MM.1S (cell line): ENCODE measurements around the gene TIGD4.

Experiments
- DNase-seq: peaks from one replicate; pipeline ENCODE4 v3.0.0-alpha.2; 2015
- H2AFZ ChIP-seq: fragments of 300-600 bp; sonication (generic); 2 replicates; pipeline ENCODE4 v1.6.0; 2016; ENCODE audit warnings: antibody characterized with exemption, low read length
- H3F3A ChIP-seq: fragments of 300-600 bp; sonication (generic); 2 replicates; pipeline ENCODE4 v1.6.1; 2016; ENCODE audit warnings: mild to moderate bottlenecking, antibody characterized with exemption, low read length, moderate library complexity, mixed read lengths; ENCODE audit not compliant: insufficient read depth
- H3K27ac ChIP-seq: fragments of 300-600 bp; sonication (generic); 2 replicates; pipeline ENCODE4 v1.5.1; 2016; ENCODE audit warnings: mild to moderate bottlenecking, low read length
- H3K27me3 ChIP-seq: fragments of 300-600 bp; sonication (generic); replicated peaks from 2 replicates; pipeline ENCODE4 v1.6.0; 2016; ENCODE audit warnings: low read length; ENCODE audit not compliant: insufficient read depth
- H3K36me3 ChIP-seq: fragments of 300-600 bp; sonication (generic); replicated peaks from 2 replicates; pipeline ENCODE4 v1.6.1; 2016; ENCODE audit warnings: mild to moderate bottlenecking, low read length, mixed read lengths; ENCODE audit not compliant: insufficient read depth
- H3K4me1 ChIP-seq: fragments of 300-600 bp; sonication (generic); 2 replicates; pipeline ENCODE4 v1.6.1; 2016; ENCODE audit warnings: low read length, mixed read lengths
- H3K4me2 ChIP-seq: fragments of 300-600 bp; sonication (generic); 2 replicates; pipeline ENCODE4 v1.6.0; 2016; ENCODE audit warnings: low read depth, low read length
- H3K4me3 ChIP-seq: fragments of 300-600 bp; sonication (generic); 2 replicates; pipeline ENCODE4 v1.5.1; 2016; ENCODE audit warnings: low read length, mixed read lengths
- H3K79me2 ChIP-seq: fragments of 300-600 bp; sonication (generic); 2 replicates; pipeline ENCODE4 v1.6.1; 2016; ENCODE audit warnings: mixed run types, low read length, mixed read lengths
- H3K9ac ChIP-seq: fragments of 300-600 bp; sonication (generic); 2 replicates; pipeline ENCODE4 v1.6.1; 2016; ENCODE audit warnings: low read length, mixed read lengths
- H3K9me2 ChIP-seq: fragments of 300-600 bp; sonication (generic); replicated peaks from 2 replicates; pipeline ENCODE4 v1.6.1; 2016; ENCODE audit warnings: mild to moderate bottlenecking, low read length, mixed read lengths; ENCODE audit not compliant: insufficient read depth
- H3K9me3 ChIP-seq: fragments of 300-600 bp; sonication (generic); replicated peaks from 2 replicates; pipeline ENCODE4 v1.6.1; 2016; ENCODE audit warnings: mild to moderate bottlenecking, low read length, mixed read lengths; ENCODE audit not compliant: insufficient read depth
- H4K20me1 ChIP-seq: fragments of 300-600 bp; sonication (generic); 2 replicates; pipeline ENCODE4 v1.6.1; 2016; ENCODE audit warnings: mild to moderate bottlenecking, low read length, moderate library complexity, mixed read lengths; ENCODE audit not compliant: insufficient read depth
- EZH2 ChIP-seq: fragments of 300-600 bp; sonication (generic); optimal IDR thresholded peaks from 2 replicates; pipeline ENCODE3; 2017; ENCODE audit warnings: low read depth, mild to moderate bottlenecking, antibody characterized with exemption, low read length, mixed read lengths
- EZH2phosphoT487 ChIP-seq: fragments of 300-600 bp; sonication (generic); IDR thresholded peaks from 2 replicates; pipeline ENCODE4 v1.6.1; 2018; ENCODE audit warnings: antibody characterized with exemption, low read length
- TF ChIP-seq, protein P1 (sequence below): fragments of 300-600 bp; sonication (generic); IDR thresholded peaks from 2 replicates; pipeline ENCODE4 v1.5.1; 2016; ENCODE audit warnings: antibody characterized with exemption, low read length, mixed read lengths

Gene TIGD4

DNA sequence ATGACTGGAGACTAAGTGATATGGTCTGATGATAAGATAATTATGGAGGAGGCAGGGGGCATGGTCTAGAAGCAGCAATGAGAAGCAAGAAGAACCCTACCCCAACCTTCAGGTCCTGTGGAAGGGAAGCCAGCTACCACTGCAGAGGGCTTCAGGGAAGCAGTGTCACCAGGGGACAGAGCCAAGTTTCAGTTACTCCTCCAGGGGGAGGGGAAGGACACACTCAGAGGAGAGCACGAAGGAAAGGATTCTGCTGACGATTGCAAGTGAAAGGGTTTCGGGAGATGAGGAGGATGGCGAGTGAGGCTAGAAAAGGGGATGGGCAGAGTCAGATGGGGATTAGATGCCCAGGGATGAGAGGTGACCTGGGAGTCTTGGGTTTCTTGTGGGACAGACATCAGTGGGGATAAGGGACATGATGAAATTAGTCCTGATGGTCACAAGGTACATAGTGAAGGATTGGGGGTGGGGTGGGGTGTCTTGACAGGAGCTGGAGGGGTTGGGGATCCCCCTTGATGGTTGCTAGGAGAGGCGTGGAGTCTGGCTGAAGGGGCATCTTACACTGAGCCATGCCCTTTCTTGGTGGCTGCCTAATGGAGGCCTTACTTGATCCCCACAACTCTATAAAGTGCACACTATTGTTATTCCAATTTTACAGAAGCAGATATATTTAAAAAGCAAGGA lies 45.4 kb downstream of the TIGD4 start:
- Histone ChIP-seq H3K4me2 (peak overlapping the region; percentile 19), H3K36me3 (no peaks in the 10 kb centered on the region), H3K4me3 (no peak overlapping the region), H3K9me2 (no peaks in the 10 kb centered on the region), H3K9ac (no peak overlapping the region), H3K9me3 (no peaks in the 10 kb centered on the region), H2AFZ (no peak overlapping the region), H4K20me1 (no peaks in the 10 kb centered on the region), H3K4me1 (peaks cover 13% of the 10 kb centered on the region), H3K27me3 (no peaks in the 10 kb centered on the region), H3K79me2 (no peaks in the 10 kb centered on the region), H3F3A (0 out of 2 replicates have a peak, but pooled peaks cover 5% of the 10 kb centered on the region), H3K27ac (no peak overlapping the region)
- TF ChIP-seq, protein P1, sequence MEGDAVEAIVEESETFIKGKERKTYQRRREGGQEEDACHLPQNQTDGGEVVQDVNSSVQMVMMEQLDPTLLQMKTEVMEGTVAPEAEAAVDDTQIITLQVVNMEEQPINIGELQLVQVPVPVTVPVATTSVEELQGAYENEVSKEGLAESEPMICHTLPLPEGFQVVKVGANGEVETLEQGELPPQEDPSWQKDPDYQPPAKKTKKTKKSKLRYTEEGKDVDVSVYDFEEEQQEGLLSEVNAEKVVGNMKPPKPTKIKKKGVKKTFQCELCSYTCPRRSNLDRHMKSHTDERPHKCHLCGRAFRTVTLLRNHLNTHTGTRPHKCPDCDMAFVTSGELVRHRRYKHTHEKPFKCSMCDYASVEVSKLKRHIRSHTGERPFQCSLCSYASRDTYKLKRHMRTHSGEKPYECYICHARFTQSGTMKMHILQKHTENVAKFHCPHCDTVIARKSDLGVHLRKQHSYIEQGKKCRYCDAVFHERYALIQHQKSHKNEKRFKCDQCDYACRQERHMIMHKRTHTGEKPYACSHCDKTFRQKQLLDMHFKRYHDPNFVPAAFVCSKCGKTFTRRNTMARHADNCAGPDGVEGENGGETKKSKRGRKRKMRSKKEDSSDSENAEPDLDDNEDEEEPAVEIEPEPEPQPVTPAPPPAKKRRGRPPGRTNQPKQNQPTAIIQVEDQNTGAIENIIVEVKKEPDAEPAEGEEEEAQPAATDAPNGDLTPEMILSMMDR: no peak
- TF ChIP-seq EZH2phosphoT487: no peak
- TF ChIP-seq EZH2: no peak
- peak; percentile 62 for DNase-seq

DNA sequence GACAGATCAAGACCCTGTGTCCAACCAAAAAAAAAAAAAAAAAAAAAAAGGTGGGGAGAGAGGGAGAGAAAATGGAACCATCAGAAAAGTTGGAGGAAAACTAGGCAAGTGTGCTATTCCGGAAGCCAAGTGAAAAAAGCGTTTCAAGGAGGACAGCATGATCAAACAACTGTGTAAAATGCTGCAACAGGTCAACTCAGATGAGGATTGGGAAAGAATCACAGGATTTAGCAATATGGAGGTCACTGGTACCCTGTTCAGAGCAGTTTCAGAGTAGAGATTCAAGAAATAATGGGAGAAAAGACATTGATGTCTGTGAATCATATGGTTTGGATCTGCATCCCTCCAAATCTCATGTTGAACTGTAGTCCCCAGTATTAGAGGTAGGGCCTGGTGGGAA lies 47.5 kb downstream of the TIGD4 start:
- H3K4me2 ChIP-seq: no peak overlapping the region

DNA sequence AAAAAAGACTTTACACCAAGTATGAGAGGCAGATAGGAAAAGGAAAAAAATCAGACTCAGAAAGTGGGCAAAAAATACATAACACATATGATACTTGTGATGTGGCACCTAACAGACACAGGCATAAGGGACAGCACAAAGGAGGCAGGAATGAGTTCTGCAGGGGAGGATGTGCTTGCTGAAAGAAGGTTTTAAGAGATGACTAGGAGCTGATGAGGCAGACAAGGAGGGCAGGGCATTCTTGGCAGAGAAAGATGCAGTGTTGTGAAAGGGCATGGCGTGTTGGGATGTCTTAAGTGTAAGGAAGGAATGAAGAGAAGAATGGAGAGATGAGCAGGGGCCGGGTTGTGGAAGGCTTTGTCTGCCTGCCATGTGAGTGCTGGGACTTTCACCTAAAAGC lies 50.1 kb downstream of the TIGD4 start:
- Histone ChIP-seq H3K4me3 (no peak overlapping the region), H3K4me2 (no peak overlapping the region), H3K4me1 (peaks cover 9% of the 10 kb centered on the region), H4K20me1 (no peaks in the 10 kb centered on the region), H3K9me2 (no peaks in the 10 kb centered on the region), H3K9ac (no peak overlapping the region), H3F3A (0 out of 2 replicates have a peak, but pooled peaks cover 2% of the 10 kb centered on the region), H3K36me3 (no peaks in the 10 kb centered on the region), H3K27ac (no peak overlapping the region), H3K9me3 (no peaks in the 10 kb centered on the region), H3K27me3 (no peaks in the 10 kb centered on the region), H2AFZ (0 out of 2 replicates have a peak overlapping the region, but pooled peaks have one; percentile 14), H3K79me2 (no peaks in the 10 kb centered on the region)
- DNase-seq: no peak
- TF ChIP-seq EZH2phosphoT487: no peak
- no peak for TF ChIP-seq EZH2
- TF ChIP-seq, protein P1: no peak

More for the DNA sequence above, 47.5 kb downstream of the TIGD4 start:
- Histone ChIP-seq H2AFZ (no peak overlapping the region), H4K20me1 (no peaks in the 10 kb centered on the region), H3K36me3 (no peaks in the 10 kb centered on the region), H3K9ac (no peak overlapping the region), H3K9me2 (no peaks in the 10 kb centered on the region), H3K27me3 (no peaks in the 10 kb centered on the region), H3F3A (0 out of 2 replicates have a peak, but pooled peaks cover 5% of the 10 kb centered on the region), H3K79me2 (no peaks in the 10 kb centered on the region), H3K27ac (no peak overlapping the region), H3K4me3 (no peak overlapping the region), H3K9me3 (no peaks in the 10 kb centered on the region), H3K4me1 (peaks cover 13% of the 10 kb centered on the region)
- no peak for DNase-seq
- TF ChIP-seq EZH2 (no peak), EZH2phosphoT487 (no peak)
- TF ChIP-seq, protein P1: no peak
